Stimulated activated CD8-positive, alpha-beta memory T cell treated with anti-CD3 and anti-CD28 coated beads, Interleukin-7, amount 100 ng/mL, for 24 hours (primary cell): ENCODE results near the gene TUBD1.
"Not testable (repeated sequence)": the region's sequence is repeated elsewhere in the genome, so short reads cannot be mapped to it uniquely, and the experiment has no call there.

Experiments used
- DNase-seq: peaks from one replicate; pipeline ENCODE4 v3.0.0-alpha.2; 2020; ENCODE audit warnings: low read depth

TUBD1 gene

DNA sequence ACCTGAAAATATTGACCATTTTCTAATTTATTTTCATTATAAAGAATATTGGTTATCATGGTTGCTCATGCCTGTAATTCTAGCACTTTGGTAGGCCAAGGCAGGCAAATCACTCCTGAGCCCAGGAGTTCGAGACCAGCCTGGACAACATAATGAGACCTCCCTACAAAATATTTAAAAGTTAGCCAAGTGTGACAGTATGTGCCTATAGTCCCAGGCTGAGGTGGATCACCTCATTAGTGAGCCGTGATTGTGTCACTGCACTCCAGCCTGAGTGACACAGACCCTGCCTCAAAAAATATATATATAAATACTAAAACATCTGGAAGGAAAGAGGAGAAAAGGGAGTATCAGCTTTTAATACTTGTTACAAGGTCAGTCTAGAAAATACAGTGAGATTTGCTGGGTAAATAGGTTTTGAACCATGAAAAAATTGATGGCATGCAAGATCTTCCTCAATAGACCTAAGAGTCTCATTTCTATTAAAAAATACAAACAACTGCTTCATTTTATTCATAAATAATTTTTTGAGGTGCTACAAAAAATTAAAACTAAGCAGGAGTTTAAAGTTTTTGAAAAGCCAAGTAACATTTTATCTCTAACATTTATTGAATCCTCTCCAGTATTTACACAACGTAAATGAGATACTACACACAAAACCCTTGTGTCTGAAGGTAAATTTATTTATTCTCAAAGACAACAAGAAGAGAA is 47.7 kb downstream of the TUBD1 start:
- DNase-seq: no peak

- peak; percentile 38 for DNase-seq
Observed at GRCh38 chr17:59842901-59843652, 49.7 kb downstream of the TUBD1 start.

DNA sequence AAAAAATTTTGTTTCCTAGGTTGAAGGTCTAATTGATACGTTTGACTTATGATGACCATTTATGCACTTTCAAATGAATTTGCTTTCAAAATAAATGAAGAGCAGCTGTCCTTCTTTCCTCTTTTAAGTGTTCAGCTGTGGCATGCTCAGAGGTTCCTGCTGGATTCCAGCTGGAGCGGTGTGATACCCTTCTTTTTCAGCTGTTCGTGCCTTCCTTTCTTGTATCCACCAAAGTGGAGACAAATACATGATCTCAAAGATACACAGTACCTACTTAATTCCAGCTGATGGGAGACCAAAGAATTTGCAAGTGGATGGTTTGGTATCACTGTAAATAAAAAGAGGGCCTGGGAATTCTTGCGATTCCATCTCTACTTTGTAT is 50.9 kb downstream of the TUBD1 start:
- DNase-seq: not testable (repeated sequence)

DNA sequence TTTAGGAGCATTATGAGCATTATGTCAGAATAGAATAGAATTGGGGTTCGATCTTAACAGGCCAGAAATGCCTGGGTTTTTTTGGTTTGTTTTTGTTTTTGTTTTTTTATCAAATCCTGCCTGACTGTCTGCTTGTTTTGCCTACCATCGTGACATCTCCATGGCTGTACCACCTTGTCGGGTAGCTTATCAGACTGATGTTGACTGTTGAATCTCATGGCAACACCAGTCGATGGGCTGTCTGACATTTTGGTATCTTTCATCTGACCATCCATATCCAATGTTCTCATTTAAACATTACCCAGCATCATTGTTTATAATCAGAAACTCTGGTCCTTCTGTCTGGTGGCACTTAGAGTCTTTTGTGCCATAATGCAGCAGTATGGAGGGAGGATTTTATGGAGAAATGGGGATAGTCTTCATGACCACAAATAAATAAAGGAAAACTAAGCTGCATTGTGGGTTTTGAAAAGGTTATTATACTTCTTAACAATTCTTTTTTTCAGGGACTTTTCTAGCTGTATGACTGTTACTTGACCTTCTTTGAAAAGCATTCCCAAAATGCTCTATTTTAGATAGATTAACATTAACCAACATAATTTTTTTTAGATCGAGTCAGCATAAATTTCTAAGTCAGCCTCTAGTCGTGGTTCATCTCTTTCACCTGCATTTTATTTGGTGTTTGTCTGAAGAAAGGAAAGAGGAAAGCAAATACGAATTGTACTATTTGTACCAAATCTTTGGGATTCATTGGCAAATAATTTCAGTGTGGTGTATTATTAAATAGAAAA is 51.5 kb downstream of the TUBD1 start:
- DNase-seq: not testable (repeated sequence)

DNA sequence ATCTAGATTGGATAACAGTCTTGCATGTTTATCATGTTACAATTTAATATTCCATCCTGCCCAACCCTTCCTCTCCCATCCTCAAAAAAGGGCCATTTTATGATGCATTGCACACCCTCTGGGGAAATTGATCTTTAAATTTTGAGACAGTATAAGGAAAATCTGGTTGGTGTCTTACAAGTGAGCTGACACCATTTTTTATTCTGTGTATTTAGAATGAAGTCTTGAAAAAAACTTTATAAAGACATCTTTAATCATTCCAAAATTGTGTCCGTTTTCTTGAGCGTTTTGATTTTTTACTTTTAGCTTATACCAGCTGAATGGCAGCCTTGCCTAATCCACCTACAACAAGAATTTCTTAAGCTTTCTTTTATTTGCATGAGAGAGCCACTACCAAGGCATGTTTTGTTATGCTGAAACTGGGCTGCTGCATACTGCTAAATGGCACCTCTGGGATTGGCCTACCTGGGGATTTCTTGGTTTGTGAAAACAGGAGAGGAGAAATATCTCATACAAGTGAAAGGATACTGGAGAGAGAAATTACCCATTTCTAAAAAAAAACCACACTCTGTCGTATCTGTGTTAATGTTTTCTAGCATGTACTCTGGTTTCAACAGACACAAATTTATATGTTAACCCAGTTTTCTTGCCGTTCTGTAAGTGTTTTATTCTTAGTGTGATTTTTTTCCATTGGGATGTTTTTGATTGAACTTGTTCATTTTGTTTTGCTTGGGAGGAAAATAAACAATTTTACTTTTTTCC is 52.2 kb downstream of the TUBD1 start:
- no peak for DNase-seq

- DNase-seq: no peak
Observed at GRCh38 chr17:59839651-59840328, 53.0 kb downstream of the TUBD1 start.

GRCh38 chr17:59838052-59838916 is 54.5 kb downstream of the TUBD1 start:
- DNase-seq: no peak

GRCh38 chr17:59837308-59838051 is 55.3 kb downstream of the TUBD1 start:
- no peak for DNase-seq

GRCh38 chr17:59832883-59833379 is 59.8 kb downstream of the TUBD1 start:
- DNase-seq: no peak

GRCh38 chr17:59830846-59831486 is 61.8 kb downstream of the TUBD1 start:
- no peak for DNase-seq

- no peak for DNase-seq
Observed at GRCh38 chr17:59830007-59830630, 62.6 kb downstream of the TUBD1 start.

- DNase-seq: no peak
Observed at GRCh38 chr17:59829217-59830006, 63.3 kb downstream of the TUBD1 start.

DNA sequence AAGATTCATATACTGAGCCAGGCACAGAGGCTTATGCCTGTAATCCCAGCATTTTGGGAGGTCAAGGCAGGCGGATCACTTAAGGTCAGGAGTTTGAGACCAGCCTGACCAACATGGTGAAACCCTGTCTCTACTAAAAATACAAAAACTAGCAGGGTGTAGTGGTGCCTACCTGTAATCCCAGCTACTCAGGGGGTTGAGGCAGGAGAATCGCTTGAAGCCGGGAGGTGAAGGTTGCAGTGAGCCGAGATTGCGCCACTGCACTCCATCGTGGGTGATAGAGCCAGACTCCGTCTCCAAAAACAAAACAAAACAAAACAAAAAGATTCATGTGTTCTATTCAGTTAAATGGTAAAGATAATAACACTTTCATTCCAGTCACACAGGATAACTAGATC is 63.9 kb downstream of the TUBD1 start:
- DNase-seq: not testable (repeated sequence)

- no peak for DNase-seq
Observed at GRCh38 chr17:59828478-59828760, 64.3 kb downstream of the TUBD1 start.

DNA sequence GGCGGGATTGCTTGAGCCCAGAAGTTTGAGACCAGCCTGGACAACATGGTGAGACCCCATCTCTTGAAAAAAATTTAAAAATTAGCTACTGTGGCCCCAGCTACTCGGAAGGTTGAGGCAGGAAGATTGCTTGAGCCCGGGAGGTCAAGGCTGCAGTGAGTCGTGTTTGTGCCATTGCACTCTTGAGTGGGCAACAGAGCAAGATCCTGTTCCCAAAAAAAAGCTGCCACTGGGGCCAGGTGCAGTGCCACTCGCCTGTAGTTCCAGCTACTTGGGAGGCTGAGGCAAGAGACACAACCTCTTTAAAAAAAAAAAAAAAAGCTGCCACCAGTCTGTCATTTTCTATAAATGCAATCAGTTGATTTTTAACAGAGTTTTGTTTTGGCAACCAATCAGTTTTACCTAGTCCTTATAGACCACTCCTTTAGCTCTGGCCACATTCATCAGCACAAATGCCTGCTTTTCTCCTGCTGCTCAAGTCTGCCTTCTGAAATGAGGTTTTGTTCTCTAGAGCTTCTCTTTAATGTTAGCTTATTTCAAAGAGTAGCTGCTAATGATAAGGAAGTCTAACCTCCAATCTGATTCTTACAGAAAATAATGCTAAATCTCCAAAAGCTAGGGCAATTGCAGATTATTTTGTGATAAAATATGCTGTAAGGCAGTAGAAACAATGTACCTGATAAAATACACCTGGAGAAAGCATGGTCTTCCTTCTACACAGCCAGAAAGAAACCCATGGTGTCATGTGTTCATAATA is 64.8 kb downstream of the TUBD1 start:
- no peak for DNase-seq

GRCh38 chr17:59826706-59827453 is 65.9 kb downstream of the TUBD1 start:
- no peak for DNase-seq
